Measurements from ENCODE around the gene TECPR1. TPM values are rescaled to one million over a fixed set of nuclear protein-coding genes. Genes with fewer than 3 reads are reported as not detected.

The TECPR1 gene
- total and polyA plus RNA-seq, 2 experiments from 2014 or later: 19.2 to 24.4 TPM

GRCh38 chr7:98215561-98216495 lies 36.2 kb downstream of the TECPR1 start:
- Histone ChIP-seq H3K27me3 (no peaks in the 10 kb centered on the region), H3K4me3 (no peak overlapping the region), H3K4me1 (ENCODE audit: low read depth) (no peaks in the 10 kb centered on the region), H3K9me3 (ENCODE audit: low read depth) (no peaks in the 10 kb centered on the region), H3K27ac (no peak overlapping the region), H3K36me3 (no peaks in the 10 kb centered on the region)
- TF ChIP-seq, protein P1, sequence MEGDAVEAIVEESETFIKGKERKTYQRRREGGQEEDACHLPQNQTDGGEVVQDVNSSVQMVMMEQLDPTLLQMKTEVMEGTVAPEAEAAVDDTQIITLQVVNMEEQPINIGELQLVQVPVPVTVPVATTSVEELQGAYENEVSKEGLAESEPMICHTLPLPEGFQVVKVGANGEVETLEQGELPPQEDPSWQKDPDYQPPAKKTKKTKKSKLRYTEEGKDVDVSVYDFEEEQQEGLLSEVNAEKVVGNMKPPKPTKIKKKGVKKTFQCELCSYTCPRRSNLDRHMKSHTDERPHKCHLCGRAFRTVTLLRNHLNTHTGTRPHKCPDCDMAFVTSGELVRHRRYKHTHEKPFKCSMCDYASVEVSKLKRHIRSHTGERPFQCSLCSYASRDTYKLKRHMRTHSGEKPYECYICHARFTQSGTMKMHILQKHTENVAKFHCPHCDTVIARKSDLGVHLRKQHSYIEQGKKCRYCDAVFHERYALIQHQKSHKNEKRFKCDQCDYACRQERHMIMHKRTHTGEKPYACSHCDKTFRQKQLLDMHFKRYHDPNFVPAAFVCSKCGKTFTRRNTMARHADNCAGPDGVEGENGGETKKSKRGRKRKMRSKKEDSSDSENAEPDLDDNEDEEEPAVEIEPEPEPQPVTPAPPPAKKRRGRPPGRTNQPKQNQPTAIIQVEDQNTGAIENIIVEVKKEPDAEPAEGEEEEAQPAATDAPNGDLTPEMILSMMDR (IDR thresholded peaks at IDR 0.05; ENCODE audit: low read depth, low read length): no peak
- no peak for DNase-seq (ENCODE audit: low read depth in 1 of 2, low spot score in 1 of 2)

GRCh38 chr7:98214811-98215321 lies 37.2 kb downstream of the TECPR1 start:
- no peak overlapping the region for H3K4me3 ChIP-seq

GRCh38 chr7:98213888-98214810 lies 37.9 kb downstream of the TECPR1 start:
- Histone ChIP-seq H3K9me3 (ENCODE audit: low read depth) (no peaks in the 10 kb centered on the region), H3K36me3 (no peaks in the 10 kb centered on the region), H3K4me3 (no peak overlapping the region), H3K27me3 (peaks cover 5% of the 10 kb centered on the region), H3K4me1 (ENCODE audit: low read depth) (no peaks in the 10 kb centered on the region), H3K27ac (no peak overlapping the region)
- TF ChIP-seq, protein P1 (IDR thresholded peaks at IDR 0.05; ENCODE audit: low read depth, low read length): no peak
- DNase-seq (ENCODE audit: low read depth in 1 of 2, low spot score in 1 of 2): no peak

More at GRCh38 chr7:98214811-98215321, 37.2 kb downstream of the TECPR1 start:
- H3K27me3 ChIP-seq: peaks cover 5% of the 10 kb centered on the region
- H3K4me1 ChIP-seq (ENCODE audit: low read depth): no peaks in the 10 kb centered on the region
- H3K9me3 ChIP-seq (ENCODE audit: low read depth): no peaks in the 10 kb centered on the region
- DNase-seq (ENCODE audit: low read depth in 1 of 2, low spot score in 1 of 2): no peak
- H3K36me3 ChIP-seq: no peaks in the 10 kb centered on the region
- TF ChIP-seq, protein P1 (IDR thresholded peaks at IDR 0.05; ENCODE audit: low read depth, low read length): no peak
- H3K27ac ChIP-seq: no peak overlapping the region

DNA sequence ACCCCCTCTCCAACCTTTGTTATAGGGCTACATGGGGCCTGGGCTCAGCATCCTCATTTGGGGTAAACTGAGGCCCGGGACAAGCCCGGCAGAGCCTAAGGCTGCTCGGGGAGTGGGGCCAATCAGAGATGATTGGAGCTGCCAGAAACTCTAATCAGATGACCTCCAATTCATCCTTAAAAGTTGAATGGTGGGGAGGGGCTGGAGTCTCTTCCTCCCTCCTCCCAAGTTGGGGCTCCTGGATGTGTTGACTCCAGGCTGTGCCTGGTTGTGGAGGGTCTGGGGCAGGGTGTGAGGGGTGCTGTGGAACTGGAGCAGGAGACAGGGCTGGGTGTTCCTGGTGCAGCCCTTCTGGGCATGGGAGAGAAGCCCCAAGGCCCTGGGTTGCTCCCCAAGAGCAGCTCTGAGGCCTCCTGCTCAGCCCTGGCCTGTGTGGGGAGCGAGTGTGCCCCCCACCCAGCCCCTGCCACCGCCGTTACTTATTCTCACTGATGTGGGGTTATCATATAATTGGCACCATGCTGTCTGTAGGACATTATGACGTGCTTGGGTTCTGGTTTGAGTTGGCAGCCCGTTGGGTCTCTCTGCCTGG lies 38.6 kb downstream of the TECPR1 start:
- Histone ChIP-seq H3K36me3 (no peaks in the 10 kb centered on the region), H3K27me3 (peaks cover 5% of the 10 kb centered on the region), H3K27ac (no peak overlapping the region), H3K4me1 (ENCODE audit: low read depth) (no peaks in the 10 kb centered on the region), H3K9me3 (ENCODE audit: low read depth) (no peaks in the 10 kb centered on the region), H3K4me3 (no peak overlapping the region)
- TF ChIP-seq, protein P1 (IDR thresholded peaks at IDR 0.05; ENCODE audit: low read depth, low read length): no peak
- no peak for DNase-seq (ENCODE audit: low read depth in 1 of 2, low spot score in 1 of 2)

- Histone ChIP-seq H3K4me3 (no peak overlapping the region), H3K9me3 (ENCODE audit: low read depth) (no peaks in the 10 kb centered on the region), H3K27ac (no peak overlapping the region), H3K4me1 (ENCODE audit: low read depth) (no peaks in the 10 kb centered on the region), H3K36me3 (no peaks in the 10 kb centered on the region), H3K27me3 (peaks cover 5% of the 10 kb centered on the region)
- TF ChIP-seq, protein P1 (IDR thresholded peaks at IDR 0.05; ENCODE audit: low read depth, low read length): no peak
- no peak for DNase-seq (ENCODE audit: low read depth in 1 of 2, low spot score in 1 of 2)
Measured at GRCh38 chr7:98212532-98213041, 39.4 kb downstream of the TECPR1 start.
